Panc1 (cell line): ENCODE data around the gene CSNK1G1.

Experiments used
- POLR2AphosphoS5 ChIP-seq: IDR thresholded peaks from 2 replicates; pipeline ENCODE4 v1.6.1; 2012; ENCODE audit warnings: mild to moderate bottlenecking, low read depth, low read length, moderate library complexity
- TF ChIP-seq, protein P1 (sequence below): fragments of 450-650 bp; IDR thresholded peaks from 2 replicates; pipeline ENCODE4 v1.5.1; 2017; ENCODE audit warnings: mild to moderate bottlenecking
- TF ChIP-seq, protein P2 (sequence below), 2 experiments: IDR thresholded peaks; 2 replicates each; pipeline ENCODE4 v1.6.1; 2011 to 2012; ENCODE audit warnings: low read depth in 2 of 2, control low read depth in 1 of 2, low read length in 1 of 2, mild to moderate bottlenecking in 1 of 2, moderate library complexity in 1 of 2; ENCODE audit not compliant: insufficient read depth in 1 of 2

GRCh38 chr15:64155802-64156651, 199.9 kb downstream of the CSNK1G1 start:
- TF ChIP-seq, protein P1, sequence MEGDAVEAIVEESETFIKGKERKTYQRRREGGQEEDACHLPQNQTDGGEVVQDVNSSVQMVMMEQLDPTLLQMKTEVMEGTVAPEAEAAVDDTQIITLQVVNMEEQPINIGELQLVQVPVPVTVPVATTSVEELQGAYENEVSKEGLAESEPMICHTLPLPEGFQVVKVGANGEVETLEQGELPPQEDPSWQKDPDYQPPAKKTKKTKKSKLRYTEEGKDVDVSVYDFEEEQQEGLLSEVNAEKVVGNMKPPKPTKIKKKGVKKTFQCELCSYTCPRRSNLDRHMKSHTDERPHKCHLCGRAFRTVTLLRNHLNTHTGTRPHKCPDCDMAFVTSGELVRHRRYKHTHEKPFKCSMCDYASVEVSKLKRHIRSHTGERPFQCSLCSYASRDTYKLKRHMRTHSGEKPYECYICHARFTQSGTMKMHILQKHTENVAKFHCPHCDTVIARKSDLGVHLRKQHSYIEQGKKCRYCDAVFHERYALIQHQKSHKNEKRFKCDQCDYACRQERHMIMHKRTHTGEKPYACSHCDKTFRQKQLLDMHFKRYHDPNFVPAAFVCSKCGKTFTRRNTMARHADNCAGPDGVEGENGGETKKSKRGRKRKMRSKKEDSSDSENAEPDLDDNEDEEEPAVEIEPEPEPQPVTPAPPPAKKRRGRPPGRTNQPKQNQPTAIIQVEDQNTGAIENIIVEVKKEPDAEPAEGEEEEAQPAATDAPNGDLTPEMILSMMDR: no peak
- TF ChIP-seq, protein P2, sequence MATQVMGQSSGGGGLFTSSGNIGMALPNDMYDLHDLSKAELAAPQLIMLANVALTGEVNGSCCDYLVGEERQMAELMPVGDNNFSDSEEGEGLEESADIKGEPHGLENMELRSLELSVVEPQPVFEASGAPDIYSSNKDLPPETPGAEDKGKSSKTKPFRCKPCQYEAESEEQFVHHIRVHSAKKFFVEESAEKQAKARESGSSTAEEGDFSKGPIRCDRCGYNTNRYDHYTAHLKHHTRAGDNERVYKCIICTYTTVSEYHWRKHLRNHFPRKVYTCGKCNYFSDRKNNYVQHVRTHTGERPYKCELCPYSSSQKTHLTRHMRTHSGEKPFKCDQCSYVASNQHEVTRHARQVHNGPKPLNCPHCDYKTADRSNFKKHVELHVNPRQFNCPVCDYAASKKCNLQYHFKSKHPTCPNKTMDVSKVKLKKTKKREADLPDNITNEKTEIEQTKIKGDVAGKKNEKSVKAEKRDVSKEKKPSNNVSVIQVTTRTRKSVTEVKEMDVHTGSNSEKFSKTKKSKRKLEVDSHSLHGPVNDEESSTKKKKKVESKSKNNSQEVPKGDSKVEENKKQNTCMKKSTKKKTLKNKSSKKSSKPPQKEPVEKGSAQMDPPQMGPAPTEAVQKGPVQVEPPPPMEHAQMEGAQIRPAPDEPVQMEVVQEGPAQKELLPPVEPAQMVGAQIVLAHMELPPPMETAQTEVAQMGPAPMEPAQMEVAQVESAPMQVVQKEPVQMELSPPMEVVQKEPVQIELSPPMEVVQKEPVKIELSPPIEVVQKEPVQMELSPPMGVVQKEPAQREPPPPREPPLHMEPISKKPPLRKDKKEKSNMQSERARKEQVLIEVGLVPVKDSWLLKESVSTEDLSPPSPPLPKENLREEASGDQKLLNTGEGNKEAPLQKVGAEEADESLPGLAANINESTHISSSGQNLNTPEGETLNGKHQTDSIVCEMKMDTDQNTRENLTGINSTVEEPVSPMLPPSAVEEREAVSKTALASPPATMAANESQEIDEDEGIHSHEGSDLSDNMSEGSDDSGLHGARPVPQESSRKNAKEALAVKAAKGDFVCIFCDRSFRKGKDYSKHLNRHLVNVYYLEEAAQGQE (IDR thresholded peaks at IDR 0.05; ENCODE audit: insufficient read depth in 1 of 2, low read depth in 2 of 2, low read length in 1 of 2): no peak
- no peak; the same call in 1 of the 2 replicates for TF ChIP-seq POLR2AphosphoS5
